ENCODE measurements around the gene ADRA2B. TPM values are rescaled to one million over a fixed set of nuclear protein-coding genes. Genes with fewer than 3 reads are reported as not detected.

Gene ADRA2B
- total RNA-seq, 2 donors from 2014 or later, result 1.7 to 2.1 TPM

DNA sequence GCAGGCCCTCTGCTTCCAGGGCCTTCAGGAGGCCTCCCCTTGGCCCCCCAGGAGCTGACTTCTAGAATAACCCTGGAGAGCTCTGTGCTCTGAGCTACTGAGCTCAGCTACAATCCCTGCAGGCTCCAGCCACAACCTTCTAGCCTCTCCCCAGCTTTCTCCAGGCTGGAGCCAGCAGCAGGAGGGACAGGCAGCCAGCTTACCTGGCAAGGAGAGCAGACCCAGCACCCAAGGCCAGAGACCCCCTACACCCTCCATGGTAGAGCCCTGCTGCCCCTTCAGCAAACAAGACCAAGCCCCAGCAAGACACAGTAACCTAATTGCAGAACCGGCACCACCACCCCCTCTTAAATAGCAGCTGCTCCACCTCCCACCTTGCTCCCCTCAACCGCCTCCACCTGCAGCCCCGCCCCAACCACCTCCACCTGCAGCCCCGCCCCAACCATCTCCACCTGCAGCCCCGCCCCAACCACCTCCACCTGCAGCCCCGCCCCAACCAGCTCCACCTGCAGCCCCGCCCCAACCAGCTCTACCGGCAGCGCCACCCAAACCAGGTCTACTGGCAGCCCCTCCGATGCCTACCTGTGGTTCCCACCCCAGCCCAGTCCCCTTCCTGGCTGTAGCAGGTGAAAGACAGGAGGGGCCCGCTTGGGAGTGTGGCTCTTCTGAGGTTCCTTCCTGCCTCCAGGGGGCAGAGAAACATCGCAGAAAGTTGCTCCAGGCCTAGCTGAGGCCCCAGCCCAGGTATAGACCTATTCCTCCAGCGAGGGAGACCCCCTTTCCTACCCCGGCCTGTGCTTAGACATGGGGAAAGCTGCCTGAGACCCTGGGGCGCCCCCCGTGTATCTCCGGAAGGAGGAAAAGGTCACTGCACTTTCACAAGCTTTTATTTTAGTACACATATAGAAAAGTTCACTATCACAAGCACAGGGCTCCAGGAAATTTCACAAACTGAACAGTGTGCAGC lies 22.1 kb upstream of the ADRA2B start, which contains the start of gene ASTL:
TSS of gene ASTL (minus strand) at position 324 of the 967 bp plus-strand sequence. CDS start at position 258, 66 bp downstream.
- Mint-ChIP-seq H3K4me3 (peak within 1 kb of the TSS in 1 of 2 donors; percentile 44), H3K4me1 (ENCODE audit: low read depth) (peaks cover 45% of the 10 kb centered on the region)

GRCh38 chr2:96137321-96138178 lies 21.2 kb upstream of the ADRA2B start:
- no peak for DNase-seq
- H3K27ac Mint-ChIP-seq, result peak overlapping the region; percentile 81
- H3K4me1 Mint-ChIP-seq (ENCODE audit: low read depth), result peaks cover 46% of the 10 kb centered on the region
- peaks cover 5 to 6% of the 10 kb centered on the region in 2 donors for H3K36me3 Mint-ChIP-seq (ENCODE audit: insufficient read depth in 2 of 2)
- no peaks in the 10 kb centered on the region for H3K9me3 Mint-ChIP-seq
- peak in 1 of 2 donors; percentile 0 for ATAC-seq (replicated peaks in 1 of 2)
- H3K4me3 Mint-ChIP-seq, result no peak overlapping the region
- no peaks in the 10 kb centered on the region for H3K27me3 Mint-ChIP-seq (ENCODE audit: low read depth)

More for the DNA sequence above, 22.1 kb upstream of the ADRA2B start, which contains the start of gene ASTL:
- Mint-ChIP-seq H3K9me3 (no peaks in the 10 kb centered on the region), H3K36me3 (ENCODE audit: insufficient read depth in 2 of 2) (peaks cover 8 to 11% of the 10 kb centered on the region in 2 donors), H3K27me3 (ENCODE audit: low read depth) (no peaks in the 10 kb centered on the region), H3K27ac (peak within 1 kb of the TSS; percentile 81)
- DNase-seq (peak; percentile 63 to 69), ATAC-seq (replicated peaks in 1 of 2) (peak; percentile 27 to 34)

DNA sequence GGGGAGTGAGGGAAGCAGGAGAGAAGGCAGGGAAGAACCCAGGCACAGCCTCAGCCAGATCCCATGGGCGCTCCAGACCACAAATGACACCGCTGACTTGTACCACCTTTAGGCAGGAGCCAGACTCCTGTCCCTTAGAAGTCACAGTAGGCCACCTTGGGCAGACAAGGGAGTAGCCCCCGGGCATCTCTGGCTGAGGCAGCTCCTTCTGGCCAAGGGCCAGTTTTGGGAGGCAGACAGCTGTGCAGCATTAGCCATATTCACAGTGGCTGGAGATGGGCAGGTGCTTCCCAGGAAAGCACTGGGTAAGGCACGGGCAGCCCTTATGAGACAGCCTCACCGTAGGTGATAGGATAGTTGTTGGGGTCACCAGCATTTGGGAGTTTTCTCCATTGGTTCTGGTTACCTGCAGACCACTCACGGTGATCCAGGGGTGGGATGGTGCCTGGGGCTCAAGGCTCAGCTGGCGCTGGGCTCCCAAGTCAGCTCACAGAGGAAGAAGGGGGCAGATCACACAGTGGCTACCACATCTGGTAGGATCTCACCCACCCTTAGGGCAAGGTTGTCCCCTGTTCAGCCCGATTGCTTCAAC lies 19.9 kb upstream of the ADRA2B start:
- H3K9me3 Mint-ChIP-seq, result no peaks in the 10 kb centered on the region
- ATAC-seq (replicated peaks in 1 of 2) (no peak), DNase-seq (no peak)
- peaks cover 0 to 2% of the 10 kb centered on the region in 2 donors for H3K36me3 Mint-ChIP-seq (ENCODE audit: insufficient read depth in 2 of 2)
- H3K27me3 Mint-ChIP-seq (ENCODE audit: low read depth), result no peaks in the 10 kb centered on the region
- peak overlapping the region; percentile 33 for H3K27ac Mint-ChIP-seq
- H3K4me3 Mint-ChIP-seq, result no peak overlapping the region
- peaks cover 46% of the 10 kb centered on the region for H3K4me1 Mint-ChIP-seq (ENCODE audit: low read depth)

- DNase-seq, result no peak
- H3K27me3 Mint-ChIP-seq (ENCODE audit: low read depth), result no peaks in the 10 kb centered on the region
- H3K36me3 Mint-ChIP-seq (ENCODE audit: insufficient read depth in 2 of 2), result peaks cover 0 to 2% of the 10 kb centered on the region in 2 donors
- H3K27ac Mint-ChIP-seq, result peak overlapping the region; percentile 46
- H3K4me3 Mint-ChIP-seq, result no peak overlapping the region
- H3K9me3 Mint-ChIP-seq, result no peaks in the 10 kb centered on the region
- peaks cover 48% of the 10 kb centered on the region for H3K4me1 Mint-ChIP-seq (ENCODE audit: low read depth)
- ATAC-seq (replicated peaks in 1 of 2), result no peak
Observed at GRCh38 chr2:96135621-96136020, 19.2 kb upstream of the ADRA2B start.

GRCh38 chr2:96135171-96135570 lies 18.8 kb upstream of the ADRA2B start:
- Mint-ChIP-seq H3K27me3 (ENCODE audit: low read depth) (no peaks in the 10 kb centered on the region), H3K36me3 (ENCODE audit: insufficient read depth in 2 of 2) (peaks cover 0 to under 1% of the 10 kb centered on the region in 2 donors), H3K4me3 (no peak overlapping the region), H3K27ac (peak overlapping the region; percentile 49), H3K4me1 (ENCODE audit: low read depth) (peaks cover 48% of the 10 kb centered on the region), H3K9me3 (no peaks in the 10 kb centered on the region)
- DNase-seq (no peak), ATAC-seq (replicated peaks in 1 of 2) (no peak)

GRCh38 chr2:96134421-96134820 lies 18.1 kb upstream of the ADRA2B start:
- no peak overlapping the region for H3K4me3 Mint-ChIP-seq
- no peak for DNase-seq
- H3K9me3 Mint-ChIP-seq, result no peaks in the 10 kb centered on the region
- H3K27me3 Mint-ChIP-seq (ENCODE audit: low read depth), result no peaks in the 10 kb centered on the region
- H3K4me1 Mint-ChIP-seq (ENCODE audit: low read depth), result peaks cover 48% of the 10 kb centered on the region
- H3K36me3 Mint-ChIP-seq (ENCODE audit: insufficient read depth in 2 of 2), result no peaks in the 10 kb centered on the region
- no peak for ATAC-seq (replicated peaks in 1 of 2)
- H3K27ac Mint-ChIP-seq, result no peak overlapping the region

- Mint-ChIP-seq H3K4me3 (peak overlapping the region; percentile 75), H3K27me3 (ENCODE audit: low read depth) (no peaks in the 10 kb centered on the region), H3K36me3 (ENCODE audit: insufficient read depth in 2 of 2) (no peaks in the 10 kb centered on the region), H3K9me3 (no peaks in the 10 kb centered on the region), H3K27ac (peak overlapping the region; percentile 83), H3K4me1 (ENCODE audit: low read depth) (peaks cover 36% of the 10 kb centered on the region)
- ATAC-seq (replicated peaks in 1 of 2), result peak; percentile 3 to 5
- DNase-seq, result no peak
Observed at GRCh38 chr2:96131813-96132745, 15.7 kb upstream of the ADRA2B start.

DNA sequence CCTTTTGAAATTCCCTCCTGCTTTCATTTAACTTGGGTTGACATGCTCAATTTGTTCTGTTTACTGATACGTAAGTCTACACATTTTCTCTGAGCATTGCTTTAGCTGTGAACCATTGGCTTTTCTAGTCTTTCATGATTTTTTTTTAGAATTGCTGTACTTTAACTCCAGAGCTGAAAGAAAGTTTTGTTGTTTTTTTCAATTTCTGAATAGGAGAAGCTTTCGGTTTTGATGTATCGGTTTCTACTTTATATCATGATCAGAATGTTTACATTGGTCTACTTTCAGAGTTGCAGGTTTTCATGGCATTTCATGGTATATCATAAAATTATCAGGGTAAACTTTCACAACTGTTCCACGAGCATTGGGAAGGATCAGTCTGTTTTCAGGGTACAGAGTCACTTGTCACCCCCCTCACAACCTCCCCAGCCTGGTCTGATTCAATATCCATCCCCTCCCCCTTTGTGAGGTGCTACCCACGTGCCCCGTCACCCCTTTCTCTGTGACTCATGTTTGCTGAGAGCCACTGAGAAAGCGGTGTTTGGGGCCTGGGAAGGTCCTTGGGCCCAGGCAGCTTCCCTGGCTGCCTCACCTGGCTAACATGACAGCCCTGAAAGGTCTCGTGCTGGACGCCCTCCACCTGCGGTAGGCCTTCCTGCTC lies 14.9 kb upstream of the ADRA2B start:
- H3K9me3 Mint-ChIP-seq, result no peaks in the 10 kb centered on the region
- ATAC-seq (replicated peaks in 1 of 2) (peak; percentile 71 to 73), DNase-seq (peak; percentile 67 to 72)
- H3K4me3 Mint-ChIP-seq, result peak overlapping the region; percentile 75
- no peaks in the 10 kb centered on the region for H3K36me3 Mint-ChIP-seq (ENCODE audit: insufficient read depth in 2 of 2)
- H3K27me3 Mint-ChIP-seq (ENCODE audit: low read depth), result no peaks in the 10 kb centered on the region
- H3K4me1 Mint-ChIP-seq (ENCODE audit: low read depth), result peaks cover 36% of the 10 kb centered on the region
- H3K27ac Mint-ChIP-seq, result peak overlapping the region; percentile 83

DNA sequence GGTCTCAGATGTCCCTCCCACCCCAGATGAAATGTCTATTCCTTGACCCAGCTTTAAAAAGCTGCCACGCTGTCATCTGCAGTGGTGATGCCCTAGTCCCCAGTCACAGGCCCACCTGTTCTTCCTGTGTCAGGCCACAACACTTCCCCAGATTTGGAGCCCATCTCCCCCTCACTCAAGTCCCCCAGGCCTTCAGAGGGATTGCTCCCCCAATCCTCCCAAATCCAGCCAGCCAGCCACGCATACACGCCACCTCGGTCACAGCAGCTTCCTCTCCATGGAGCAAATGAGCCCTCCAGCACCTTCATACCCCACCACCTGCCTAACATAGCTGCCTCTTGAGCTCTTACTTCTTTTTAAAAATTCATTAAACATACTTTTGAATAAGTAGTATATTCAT lies 14.1 kb upstream of the ADRA2B start:
- no peaks in the 10 kb centered on the region for H3K27me3 Mint-ChIP-seq (ENCODE audit: low read depth)
- H3K9me3 Mint-ChIP-seq, result no peaks in the 10 kb centered on the region
- peak overlapping the region in 1 of 2 donors; percentile 8 for H3K4me3 Mint-ChIP-seq
- H3K36me3 Mint-ChIP-seq (ENCODE audit: insufficient read depth in 2 of 2), result no peaks in the 10 kb centered on the region
- DNase-seq (no peak), ATAC-seq (replicated peaks in 1 of 2) (no peak)
- no peak overlapping the region for H3K27ac Mint-ChIP-seq
- peaks cover 36% of the 10 kb centered on the region for H3K4me1 Mint-ChIP-seq (ENCODE audit: low read depth)

DNA sequence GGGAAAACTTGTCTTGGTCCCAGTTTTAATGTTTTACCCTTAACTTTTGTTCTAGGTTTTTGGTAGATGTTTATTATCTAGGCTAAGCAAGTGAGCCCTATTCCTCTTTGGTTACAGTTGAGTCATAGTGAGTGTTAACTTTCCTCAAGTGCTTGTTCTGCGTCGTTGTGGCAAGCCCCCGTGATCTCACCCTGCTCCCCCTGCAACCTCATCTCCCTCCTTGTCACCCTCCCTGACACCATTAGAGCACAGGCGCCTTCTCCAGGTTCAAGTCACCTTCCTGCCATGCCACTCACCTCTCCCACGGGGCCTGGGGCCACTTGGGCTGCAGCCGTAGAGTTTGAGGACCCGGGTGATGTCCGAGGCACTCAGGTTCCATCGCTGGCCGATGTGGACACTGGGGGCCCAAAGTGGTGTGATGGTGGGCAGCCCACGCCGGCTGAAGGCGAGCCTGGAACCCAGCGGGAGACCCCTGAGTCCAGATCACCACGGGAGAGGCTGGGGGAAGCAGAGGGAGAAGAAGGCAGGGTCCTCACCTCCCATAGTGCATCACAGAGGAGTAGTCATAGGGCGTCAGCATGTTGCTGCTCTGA lies 13.3 kb upstream of the ADRA2B start:
- H3K27me3 Mint-ChIP-seq (ENCODE audit: low read depth), result no peaks in the 10 kb centered on the region
- no peaks in the 10 kb centered on the region for H3K9me3 Mint-ChIP-seq
- peaks cover 36% of the 10 kb centered on the region for H3K4me1 Mint-ChIP-seq (ENCODE audit: low read depth)
- H3K4me3 Mint-ChIP-seq, result peak overlapping the region in 1 of 2 donors; percentile 20
- ATAC-seq (replicated peaks in 1 of 2), result peak; percentile 36 to 52
- peak in 1 of 2 donors; percentile 37 for DNase-seq
- no peaks in the 10 kb centered on the region for H3K36me3 Mint-ChIP-seq (ENCODE audit: insufficient read depth in 2 of 2)
- H3K27ac Mint-ChIP-seq, result no peak overlapping the region

DNA sequence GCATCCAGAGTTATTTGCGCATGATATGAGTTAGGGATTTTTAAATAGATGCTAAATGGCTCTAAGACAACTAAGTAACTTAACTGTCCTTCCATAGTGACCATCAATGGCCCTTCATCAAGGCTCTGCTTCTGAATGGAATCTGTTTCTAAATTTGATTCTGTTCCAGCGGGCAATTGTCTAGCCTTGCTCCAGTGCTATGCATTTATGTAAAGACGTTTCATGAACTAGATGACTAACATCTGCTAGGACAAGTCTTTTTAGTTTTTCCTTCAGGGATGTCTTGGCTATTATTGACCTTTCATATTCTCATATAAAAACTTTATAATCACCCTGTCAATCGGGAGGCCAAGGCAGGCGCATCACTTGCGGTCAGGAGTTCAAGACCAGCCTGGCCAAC lies 12.1 kb upstream of the ADRA2B start:
- Mint-ChIP-seq H3K4me3 (no peak overlapping the region), H3K4me1 (ENCODE audit: low read depth) (peaks cover 36% of the 10 kb centered on the region), H3K27me3 (ENCODE audit: low read depth) (no peaks in the 10 kb centered on the region), H3K36me3 (ENCODE audit: insufficient read depth in 2 of 2) (no peaks in the 10 kb centered on the region), H3K9me3 (no peaks in the 10 kb centered on the region), H3K27ac (no peak overlapping the region)
- DNase-seq (no peak), ATAC-seq (replicated peaks in 1 of 2) (no peak)

All from activated T-cell treated with anti-CD3 and anti-CD28 coated beads, Interleukin-2, amount 50 U/mL, for 72 hours (primary cell).